HuH-7 (cell line): ENCODE data around the gene GNG7.
"Not testable (repeated sequence)": the region's sequence is repeated elsewhere in the genome, so short reads cannot be mapped to it uniquely, and the experiment has no call there.

Experiments used
- DNase-seq: peaks from one replicate; pipeline ENCODE4 v3.0.0; 2011; ENCODE audit warnings: low spot score

GNG7 gene

GRCh38 chr19:2574971-2575630 lies 127.4 kb downstream of the GNG7 start:
- no peak for DNase-seq

GRCh38 chr19:2574478-2574931 lies 128.0 kb downstream of the GNG7 start:
- no peak for DNase-seq

- no peak for DNase-seq
Observed at GRCh38 chr19:2573916-2574315, 128.6 kb downstream of the GNG7 start.

GRCh38 chr19:2572152-2572551 lies 130.3 kb downstream of the GNG7 start:
- DNase-seq = not testable (repeated sequence)

GRCh38 chr19:2569596-2570465 lies 132.7 kb downstream of the GNG7 start:
- DNase-seq = no peak

GRCh38 chr19:2567996-2568395 lies 134.5 kb downstream of the GNG7 start:
- no peak for DNase-seq

- no peak for DNase-seq
Observed at GRCh38 chr19:2567580-2567979, 134.9 kb downstream of the GNG7 start.

GRCh38 chr19:2563546-2563945 lies 138.9 kb downstream of the GNG7 start:
- not testable (repeated sequence) for DNase-seq

- DNase-seq = no peak
Observed at GRCh38 chr19:2561895-2562294, 140.6 kb downstream of the GNG7 start.

- DNase-seq = no peak
Observed at GRCh38 chr19:2561221-2561620, 141.3 kb downstream of the GNG7 start.

- DNase-seq = no peak
Observed at GRCh38 chr19:2560369-2560768, 142.1 kb downstream of the GNG7 start.

- DNase-seq = no peak
Observed at GRCh38 chr19:2558543-2558942, 144.0 kb downstream of the GNG7 start.

GRCh38 chr19:2558131-2558530 lies 144.4 kb downstream of the GNG7 start:
- DNase-seq = not testable (repeated sequence)

GRCh38 chr19:2557093-2557440 lies 145.4 kb downstream of the GNG7 start:
- DNase-seq = no peak

GRCh38 chr19:2556221-2557092 lies 146.0 kb downstream of the GNG7 start:
- no peak for DNase-seq

GRCh38 chr19:2555422-2556220 lies 146.9 kb downstream of the GNG7 start:
- DNase-seq = no peak

- no peak for DNase-seq
Observed at GRCh38 chr19:2554856-2555255, 147.6 kb downstream of the GNG7 start.

- no peak for DNase-seq
Observed at GRCh38 chr19:2553510-2553909, 149.0 kb downstream of the GNG7 start.

GRCh38 chr19:2552859-2553258 lies 149.6 kb downstream of the GNG7 start:
- no peak for DNase-seq

GRCh38 chr19:2551864-2552185 lies 150.7 kb downstream of the GNG7 start:
- no peak for DNase-seq

- DNase-seq = no peak
Observed at GRCh38 chr19:2551172-2551863, 151.2 kb downstream of the GNG7 start.
